Fibroblast of the aortic adventitia (primary cell): ENCODE data around the gene C12orf42. TPM values are rescaled to one million over a fixed set of nuclear protein-coding genes. Genes with fewer than 3 reads are reported as not detected.

Experiments
- DNase-seq: peaks from one replicate; pipeline ENCODE4 v3.0.0-alpha.2; 2010; ENCODE audit warnings: low read depth
- H3K4me3 ChIP-seq: 2 replicates; pipeline ENCODE4 v1.5.1; 2011; ENCODE audit warnings: low read depth, mild to moderate bottlenecking, control low read depth, low read length, moderate library complexity
- total RNA-seq: library from RNA; depleted of rRNA; stranded (reverse); fragments of >200 nt; gene quantifications from 2 replicates; pipeline ENCODE4 v1.2.3, GENCODE V29; 2012; ENCODE audit warnings: low replicate concordance
- TF ChIP-seq, protein P1 (sequence below): IDR thresholded peaks from 2 replicates; pipeline ENCODE4 v1.5.1; 2011; ENCODE audit warnings: mild to moderate bottlenecking, low read length, control low read depth, inconsistent platforms; ENCODE audit not compliant: insufficient read depth

C12orf42 gene
- total RNA-seq, 1 donor = not detected

DNA sequence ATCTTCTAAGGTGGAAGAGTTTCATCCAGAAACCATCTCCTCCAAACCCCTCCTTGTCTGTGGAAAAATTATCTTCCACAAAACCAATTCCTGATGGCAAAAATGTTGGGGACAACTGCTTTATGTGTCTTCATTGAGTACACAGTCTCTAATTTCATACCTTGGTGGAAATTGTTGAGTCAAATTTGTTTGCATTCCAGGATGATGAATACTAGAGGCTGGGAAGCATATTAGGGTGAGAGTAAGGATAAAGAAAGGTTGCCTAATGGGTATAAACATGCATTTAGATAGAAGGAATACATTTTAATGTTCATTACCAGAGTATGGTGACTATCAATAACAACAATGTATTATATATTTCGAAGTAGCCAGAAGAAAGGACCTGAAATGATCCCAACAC is 98.2 kb downstream of the C12orf42 start:
- H3K4me3 ChIP-seq = no peak overlapping the region
- TF ChIP-seq, protein P1, sequence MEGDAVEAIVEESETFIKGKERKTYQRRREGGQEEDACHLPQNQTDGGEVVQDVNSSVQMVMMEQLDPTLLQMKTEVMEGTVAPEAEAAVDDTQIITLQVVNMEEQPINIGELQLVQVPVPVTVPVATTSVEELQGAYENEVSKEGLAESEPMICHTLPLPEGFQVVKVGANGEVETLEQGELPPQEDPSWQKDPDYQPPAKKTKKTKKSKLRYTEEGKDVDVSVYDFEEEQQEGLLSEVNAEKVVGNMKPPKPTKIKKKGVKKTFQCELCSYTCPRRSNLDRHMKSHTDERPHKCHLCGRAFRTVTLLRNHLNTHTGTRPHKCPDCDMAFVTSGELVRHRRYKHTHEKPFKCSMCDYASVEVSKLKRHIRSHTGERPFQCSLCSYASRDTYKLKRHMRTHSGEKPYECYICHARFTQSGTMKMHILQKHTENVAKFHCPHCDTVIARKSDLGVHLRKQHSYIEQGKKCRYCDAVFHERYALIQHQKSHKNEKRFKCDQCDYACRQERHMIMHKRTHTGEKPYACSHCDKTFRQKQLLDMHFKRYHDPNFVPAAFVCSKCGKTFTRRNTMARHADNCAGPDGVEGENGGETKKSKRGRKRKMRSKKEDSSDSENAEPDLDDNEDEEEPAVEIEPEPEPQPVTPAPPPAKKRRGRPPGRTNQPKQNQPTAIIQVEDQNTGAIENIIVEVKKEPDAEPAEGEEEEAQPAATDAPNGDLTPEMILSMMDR = no peak
- DNase-seq = no peak

DNA sequence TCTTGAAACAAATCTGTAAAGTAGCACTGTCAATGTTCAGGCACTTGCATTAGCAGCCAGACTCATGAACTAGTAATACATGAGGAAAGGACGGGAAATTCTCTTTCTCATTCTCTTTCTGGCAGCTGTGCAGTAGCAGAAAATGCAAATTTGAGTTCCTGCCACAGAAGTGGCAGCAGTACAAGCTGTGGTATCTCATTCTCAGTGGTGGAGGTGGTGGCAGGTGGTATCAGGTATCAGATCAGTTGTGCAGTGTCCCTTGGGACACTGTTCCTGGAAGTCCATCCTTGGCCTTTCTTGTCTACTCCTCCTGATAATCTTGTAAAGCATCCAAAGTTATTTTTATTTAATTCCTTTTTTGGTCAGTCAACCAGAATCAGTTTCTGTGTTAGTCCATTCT is 103.0 kb downstream of the C12orf42 start:
- no peak for DNase-seq
- H3K4me3 ChIP-seq = no peak overlapping the region
- TF ChIP-seq, protein P1 = no peak

DNA sequence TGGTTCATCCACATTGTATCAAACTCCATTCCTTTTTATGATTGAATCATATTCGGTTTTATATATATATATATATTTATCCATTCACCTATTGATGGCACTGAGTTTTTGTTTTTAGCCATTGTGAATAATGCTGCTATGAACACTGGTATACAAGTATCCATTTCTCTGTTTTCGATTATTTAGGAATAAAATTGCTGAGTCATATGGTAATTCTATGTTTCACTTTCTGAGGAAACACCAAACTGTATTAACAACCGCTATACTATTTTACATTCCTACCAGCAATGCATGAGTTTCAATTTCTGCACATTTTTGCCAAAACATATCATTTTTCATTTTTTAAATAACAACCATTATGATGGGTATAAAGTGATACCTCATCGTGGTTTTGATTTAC is 104.7 kb downstream of the C12orf42 start:
- TF ChIP-seq, protein P1 = no peak
- H3K4me3 ChIP-seq = no peak overlapping the region
- no peak for DNase-seq

DNA sequence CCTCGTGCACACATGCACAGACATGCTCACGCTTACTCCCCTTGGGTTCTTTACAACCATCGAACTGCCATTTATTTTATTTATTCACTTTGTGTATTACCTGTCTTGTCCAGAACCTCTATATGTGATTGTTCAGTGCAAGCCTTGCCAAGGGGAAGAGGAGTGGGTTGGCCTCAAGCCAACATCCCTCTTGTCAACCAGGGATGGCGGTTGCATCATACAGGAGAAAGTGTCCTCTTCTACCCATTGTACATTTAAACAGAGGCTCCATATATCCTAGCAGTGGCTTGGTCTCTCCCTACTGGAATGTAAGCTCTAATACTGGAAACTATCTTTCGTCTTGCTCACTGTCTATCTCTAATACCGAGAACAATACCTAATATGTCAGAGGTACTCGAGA is 108.4 kb downstream of the C12orf42 start:
- TF ChIP-seq, protein P1 = no peak
- H3K4me3 ChIP-seq = no peak overlapping the region
- DNase-seq = no peak

DNA sequence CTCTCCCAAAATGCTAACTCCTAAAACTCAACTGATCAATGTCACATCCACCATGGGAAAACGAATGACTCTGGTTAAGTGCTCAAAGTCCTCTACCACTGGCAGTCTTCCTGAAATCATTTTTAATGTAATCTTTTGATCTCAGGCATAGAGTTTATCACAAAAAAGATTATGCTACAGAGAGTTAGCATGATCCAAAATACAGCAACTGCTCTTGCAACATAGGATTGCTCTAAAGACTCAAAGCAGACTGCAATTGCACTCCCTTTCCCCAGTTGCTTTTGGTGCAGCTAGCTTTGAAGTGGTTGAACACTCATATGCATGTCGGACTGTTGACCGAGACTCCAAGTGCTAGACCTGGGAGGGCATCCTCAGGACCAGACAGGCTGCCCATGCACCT is 109.3 kb downstream of the C12orf42 start:
- no peak for DNase-seq
- H3K4me3 ChIP-seq = no peak overlapping the region
- TF ChIP-seq, protein P1 = no peak

DNA sequence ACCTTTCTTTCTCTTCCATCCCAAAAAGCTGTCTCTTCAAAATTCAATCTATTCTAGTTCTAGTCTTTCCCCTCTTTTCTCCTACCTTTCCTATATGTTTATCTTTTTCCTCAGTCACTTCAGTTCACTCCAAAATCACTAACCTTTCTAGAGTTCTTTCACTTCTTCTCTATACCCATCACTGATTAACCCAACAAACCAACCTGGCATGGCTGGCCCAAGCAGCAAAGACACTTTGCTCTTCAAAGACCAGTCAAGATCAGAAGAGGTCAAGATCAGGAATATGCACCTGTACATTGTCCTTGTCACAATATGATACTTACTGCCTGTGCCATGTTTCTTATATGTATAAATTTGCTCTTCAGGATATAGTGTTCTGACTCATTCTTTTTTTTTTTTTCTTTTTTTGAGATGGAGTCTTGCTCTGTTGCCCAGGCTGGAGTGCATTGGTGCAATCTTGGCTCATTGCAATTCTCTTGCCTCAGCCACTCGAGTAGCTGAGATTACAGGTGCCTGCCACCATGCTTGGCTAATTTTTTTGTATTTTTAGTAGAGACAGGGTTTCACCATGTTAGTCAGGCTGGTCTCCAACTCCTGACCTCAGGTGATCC is 112.9 kb downstream of the C12orf42 start:
- TF ChIP-seq, protein P1 = no peak
- DNase-seq = no peak
- no peak overlapping the region for H3K4me3 ChIP-seq

DNA sequence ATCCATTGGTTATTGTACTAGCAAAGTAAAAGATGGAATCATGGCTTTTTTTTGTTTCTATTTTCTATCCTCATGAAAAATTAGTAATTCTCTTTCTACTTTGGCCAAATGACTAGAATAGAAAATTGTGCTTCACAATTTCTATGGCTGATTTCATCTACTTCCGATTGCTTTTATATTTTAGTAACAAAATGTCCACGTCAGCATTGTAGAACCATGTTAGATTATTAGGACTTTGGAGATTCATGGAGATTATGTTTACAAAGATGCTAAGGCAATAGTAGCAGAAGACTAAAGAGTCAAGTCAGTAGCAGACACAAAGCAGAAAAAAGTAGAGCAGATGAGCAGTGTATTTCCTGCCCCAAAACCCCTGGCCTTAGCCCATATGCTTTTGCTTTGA is 113.6 kb downstream of the C12orf42 start:
- TF ChIP-seq, protein P1 = no peak
- H3K4me3 ChIP-seq = no peak overlapping the region
- DNase-seq = no peak
